Right cardiac atrium (tissue), 5 donors: Measurements from ENCODE around the gene MAN1C1. TPM values are rescaled to one million over a fixed set of nuclear protein-coding genes. Genes with fewer than 3 reads are reported as not detected.
"Not testable (repeated sequence)": the region's sequence is repeated elsewhere in the genome, so short reads cannot be mapped to it uniquely, and the experiment has no call there.

Experiments used
- ATAC-seq, 2 donors: fragments of 200-7000 bp; cut with Tn5 transposase; one replicate each; pipeline versions ENCODE4 v1.8.0 to v1.9.1; 2020; ENCODE audit warnings: moderate library complexity in 2 of 2, mild to moderate bottlenecking in 1 of 2
- DNase-seq, 3 donors: peaks; one replicate each; pipeline ENCODE4 v3.0.0-alpha.2; 2020
- H3K27ac ChIP-seq: one replicate; pipeline ENCODE4 v1.5.1; 2013; ENCODE audit warnings: mild to moderate bottlenecking, low read length, control low read depth, moderate library complexity
- H3K27me3 ChIP-seq: one replicate; pipeline ENCODE4 v1.6.1; 2013; ENCODE audit not compliant: control insufficient read depth, insufficient read depth
- H3K4me1 ChIP-seq: one replicate; pipeline ENCODE4 v1.6.1; 2013; ENCODE audit warnings: low read length; ENCODE audit not compliant: control insufficient read depth, insufficient read depth
- H3K4me3 ChIP-seq: one replicate; pipeline ENCODE4 v1.5.1; 2013; ENCODE audit warnings: low read length, control low read depth
- H3K9me3 ChIP-seq: one replicate; pipeline ENCODE4 v1.6.1; 2013; ENCODE audit warnings: low read length; ENCODE audit not compliant: control insufficient read depth
- WGBS: extraction: QIAGEN DNeasy Blood & Tissue Kit; methylation state at CpG from one replicate; pipeline ENCODE4 v1.1.7; 2013; 5-methylcytosine and 5-hydroxymethylcytosine counted together
- intact Hi-C, 4 donors: fragments of 100-400 bp; cut with DNase I; formaldehyde crosslinking; loops; one replicate each; pipeline versions ENCODE4 v1.11.0 to v1.14.0; 2022 to 2023
- polyA plus RNA-seq: library from polyadenylated mRNA; stranded (reverse); fragments of 200-250 nt; gene quantifications from one replicate; pipeline ENCODE4 v1.2.3, GENCODE V29; 2013
- total RNA-seq, 4 donors: library from RNA; stranded (reverse); fragmentation: NEBNext Ultra II Directional; extraction: Animal tissue kit (Norgen Biotek cat#: 25700); gene quantifications; one replicate each; pipeline ENCODE4 v1.2.1, GENCODE V29; 2021
- donor health status: healthy with polysubstance abuse.
- donor health status: DM: no; HTN: yes; CAD: no.
- donor health status: DM: no; HTN: no; CAD: no.
- donor health status: DM: no; HTN: yes; CAD: no; lungs with severe emphysema.
- donor health status: DM: yes; HTN: yes; CAD: no.

MAN1C1 gene
- total and polyA plus RNA-seq, 5 donors, result 9.1 to 15.7 (median 11.7) TPM

GRCh38 chr1:25600971-25601699 lies 15.5 kb upstream of the MAN1C1 start:
- WGBS, result 82% methylated on average over 5 of the region's 5 CpGs
- H3K4me1 ChIP-seq, H3K9me3 ChIP-seq, H3K4me3 ChIP-seq, DNase-seq, intact Hi-C loops, ATAC-seq, H3K27ac ChIP-seq, H3K27me3 ChIP-seq: not testable (repeated sequence)

- H3K4me3 ChIP-seq, ATAC-seq, H3K9me3 ChIP-seq, H3K4me1 ChIP-seq, H3K27me3 ChIP-seq, intact Hi-C loops, H3K27ac ChIP-seq: not testable (repeated sequence)
- 93% methylated on average over 46 of the region's 55 CpGs for WGBS
- DNase-seq, result peak in 1 of 3 donors; percentile 51
Measured at GRCh38 chr1:25603779-25604538, 12.6 kb upstream of the MAN1C1 start.

DNA sequence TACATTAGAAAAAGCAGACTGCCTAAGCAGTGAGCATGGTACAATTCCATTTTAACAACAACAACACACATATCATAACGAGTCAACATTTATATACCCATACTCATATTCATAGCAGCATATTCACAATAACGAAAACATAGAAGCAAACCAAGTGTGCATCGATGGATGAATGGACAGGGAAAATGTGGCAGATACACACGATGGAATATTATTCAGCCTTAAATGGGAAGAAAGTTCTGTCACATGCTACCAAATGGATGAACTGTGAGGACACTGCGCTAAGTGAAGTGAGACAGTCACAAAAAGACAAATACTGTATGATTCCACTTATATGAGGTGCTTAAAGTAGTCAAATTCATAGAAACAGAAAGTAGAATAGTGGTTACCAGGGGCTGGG lies 9.5 kb upstream of the MAN1C1 start:
- 93% methylated on average over 5 of the region's 5 CpGs for WGBS
- no peak overlapping the region for H3K4me3 ChIP-seq
- intact Hi-C loops, result no loop called here

DNA sequence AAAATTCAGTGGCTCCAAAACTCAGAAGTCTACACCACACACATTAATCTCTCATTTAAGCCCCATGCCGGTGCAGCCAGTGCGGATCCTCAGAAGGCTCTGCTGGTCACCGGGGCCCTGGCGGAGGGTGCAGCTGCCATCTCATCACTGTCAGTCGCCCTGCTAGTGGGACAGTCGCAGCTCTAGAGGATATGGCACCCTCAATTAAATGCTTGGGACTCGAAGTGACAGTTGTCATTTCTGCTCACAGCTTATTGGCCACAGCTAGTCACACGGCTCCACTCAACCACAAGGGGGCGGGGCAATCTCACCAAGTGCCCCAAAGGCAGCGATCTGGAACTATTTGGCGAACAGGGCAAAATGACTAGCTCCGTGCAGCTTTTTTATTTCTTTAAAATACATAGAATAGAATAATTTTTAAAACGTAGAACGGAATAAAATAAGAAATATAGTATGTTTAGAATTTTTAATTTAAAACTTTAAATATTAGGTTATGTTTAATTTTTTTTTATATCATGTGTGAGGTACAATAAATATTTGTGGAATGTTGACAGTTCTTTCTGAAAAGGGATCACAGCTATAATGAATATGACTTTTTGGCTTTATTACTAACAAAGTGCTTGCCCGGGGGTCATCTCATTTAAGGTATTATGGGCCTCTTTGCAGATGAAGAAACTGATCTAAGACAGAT lies 8.0 kb upstream of the MAN1C1 start:
- H3K4me1 ChIP-seq, result no peaks in the 10 kb centered on the region
- intact Hi-C loops, result loop anchor here in 1 of 4 donors (2.0 kb wide), 1 partner anchor 188 kb away; no protein-coding TSS in a partner anchor
- ATAC-seq (peak; percentile 84 to 87), DNase-seq (peak; percentile 85 to 96 (median 92))
- 22% methylated on average over 15 of the region's 15 CpGs for WGBS
- H3K27ac ChIP-seq, result no peak overlapping the region
- H3K4me3 ChIP-seq, result no peak overlapping the region
- no peaks in the 10 kb centered on the region for H3K27me3 ChIP-seq
- no peaks in the 10 kb centered on the region for H3K9me3 ChIP-seq

More for the DNA sequence above, 9.5 kb upstream of the MAN1C1 start:
- no peak overlapping the region for H3K27ac ChIP-seq
- H3K27me3 ChIP-seq, result no peaks in the 10 kb centered on the region
- DNase-seq (no peak), ATAC-seq (no peak)
- no peaks in the 10 kb centered on the region for H3K9me3 ChIP-seq
- no peaks in the 10 kb centered on the region for H3K4me1 ChIP-seq

DNA sequence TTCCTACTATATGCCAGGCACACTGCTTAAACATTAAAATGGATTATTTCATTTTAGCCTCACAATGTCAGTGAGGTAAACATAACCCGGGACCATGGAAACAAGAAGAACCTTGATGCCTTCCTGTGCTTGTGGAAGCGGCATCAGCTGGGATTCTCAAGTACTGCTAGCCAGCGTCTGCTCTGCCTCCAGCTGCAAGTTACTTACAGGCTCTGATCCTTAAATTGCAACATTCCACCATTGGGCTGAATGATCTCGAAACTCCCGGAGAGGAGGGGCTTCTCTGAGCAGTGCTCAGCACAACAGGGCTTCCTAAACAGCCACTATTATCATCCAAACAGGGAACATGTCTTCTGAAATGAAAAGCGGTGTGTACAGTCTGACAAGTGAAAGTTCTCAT lies 6.7 kb upstream of the MAN1C1 start:
- H3K9me3 ChIP-seq, result no peaks in the 10 kb centered on the region
- DNase-seq, result peak in 1 of 3 donors; percentile 44
- H3K27me3 ChIP-seq, result no peaks in the 10 kb centered on the region
- no peaks in the 10 kb centered on the region for H3K4me1 ChIP-seq
- no peak overlapping the region for H3K27ac ChIP-seq
- ATAC-seq, result no peak
- intact Hi-C loops, result loop anchor here in 2 of 4 donors (2.0 to 10.0 kb wide), 2 partner anchors 75 to 187 kb away; no protein-coding TSS in a partner anchor
- no peak overlapping the region for H3K4me3 ChIP-seq
- 53% methylated on average over 6 of the region's 6 CpGs for WGBS

GRCh38 chr1:25610822-25611630 lies 5.6 kb upstream of the MAN1C1 start:
- Histone ChIP-seq H3K4me3 (no peak overlapping the region), H3K4me1 (peaks cover 2% of the 10 kb centered on the region), H3K27ac (no peak overlapping the region), H3K27me3 (no peaks in the 10 kb centered on the region), H3K9me3 (no peaks in the 10 kb centered on the region)
- DNase-seq, result peak in 2 of 3 donors; percentile 37 to 44
- intact Hi-C loops, result loop anchor here in 2 of 4 donors (2.0 to 10.0 kb wide), 2 partner anchors 74 to 186 kb away; no protein-coding TSS in a partner anchor
- 48% methylated on average over 8 of the region's 8 CpGs for WGBS
- no peak for ATAC-seq

GRCh38 chr1:25611843-25612242 lies 4.7 kb upstream of the MAN1C1 start:
- no peaks in the 10 kb centered on the region for H3K9me3 ChIP-seq
- no peak overlapping the region for H3K27ac ChIP-seq
- ATAC-seq (no peak), DNase-seq (no peak)
- intact Hi-C loops, result loop anchor here in 2 of 4 donors (2.0 to 10.0 kb wide), 2 partner anchors 73 to 185 kb away; no protein-coding TSS in a partner anchor
- H3K27me3 ChIP-seq, result no peaks in the 10 kb centered on the region
- H3K4me3 ChIP-seq, result no peak overlapping the region
- WGBS, result 88% methylated on average over 1 of the region's 1 CpG
- peaks cover 2% of the 10 kb centered on the region for H3K4me1 ChIP-seq

- intact Hi-C loops, result loop anchor here in 2 of 4 donors (10.0 kb wide), 1 partner anchor 72 kb away; no protein-coding TSS in a partner anchor
- H3K27me3 ChIP-seq, result no peaks in the 10 kb centered on the region
- no peak overlapping the region for H3K27ac ChIP-seq
- WGBS, result 89% methylated on average over 3 of the region's 3 CpGs
- no peak for ATAC-seq
- H3K4me3 ChIP-seq, result no peak overlapping the region
- H3K9me3 ChIP-seq, result no peaks in the 10 kb centered on the region
- no peak for DNase-seq
- peaks cover 2% of the 10 kb centered on the region for H3K4me1 ChIP-seq
Measured at GRCh38 chr1:25612421-25612820, 4.2 kb upstream of the MAN1C1 start.

DNA sequence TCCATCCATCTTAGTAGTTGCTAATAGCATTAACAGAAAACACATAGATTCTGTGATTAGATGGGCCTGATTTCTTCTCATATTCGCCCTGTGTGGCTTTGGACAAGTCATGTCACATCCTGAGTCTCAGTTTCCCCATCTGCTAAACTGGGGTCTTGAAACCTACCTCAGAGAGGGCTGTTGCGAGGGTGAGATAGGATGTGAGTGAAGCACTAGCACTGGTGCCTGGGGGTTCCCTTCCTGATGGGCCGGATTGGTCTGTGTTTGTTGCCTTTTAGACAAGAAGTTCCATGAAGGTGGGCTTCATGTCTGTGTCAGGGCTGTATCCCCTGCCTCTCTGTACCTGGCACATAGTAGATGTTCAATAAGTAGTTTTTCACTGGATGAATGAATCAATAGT lies 3.5 kb upstream of the MAN1C1 start:
- 95% methylated on average over 3 of the region's 3 CpGs for WGBS
- Histone ChIP-seq H3K9me3 (no peaks in the 10 kb centered on the region), H3K4me3 (no peak overlapping the region), H3K4me1 (peaks cover 2% of the 10 kb centered on the region), H3K27me3 (no peaks in the 10 kb centered on the region), H3K27ac (no peak overlapping the region)
- DNase-seq, result no peak
- no peak for ATAC-seq
- intact Hi-C loops, result loop anchor here in 2 of 4 donors (10.0 kb wide), 1 partner anchor 72 kb away; no protein-coding TSS in a partner anchor

- no peaks in the 10 kb centered on the region for H3K9me3 ChIP-seq
- H3K4me1 ChIP-seq, result peaks cover 6% of the 10 kb centered on the region
- intact Hi-C loops, result loop anchor here (5.0 to 10.0 kb wide), 4 partner anchors 70 to 183 kb away; no protein-coding TSS in a partner anchor
- 75% methylated on average over 4 of the region's 4 CpGs for WGBS
- no peak overlapping the region for H3K4me3 ChIP-seq
- H3K27me3 ChIP-seq, result no peaks in the 10 kb centered on the region
- DNase-seq (no peak), ATAC-seq (no peak)
- no peak overlapping the region for H3K27ac ChIP-seq
Measured at GRCh38 chr1:25614501-25615171, 2.0 kb upstream of the MAN1C1 start.
